ENCODE data around the gene ZDHHC17. TPM values are rescaled to one million over a fixed set of nuclear protein-coding genes. Genes with fewer than 3 reads are reported as not detected.

Gene ZDHHC17
- total RNA-seq, 1 donor from 2014 or later = 51.5 TPM

GRCh38 chr12:76820888-76821482 lies 57.1 kb downstream of the ZDHHC17 start:
- DNase-seq (ENCODE audit: low spot score) = no peak

- no peak for DNase-seq (ENCODE audit: low spot score)
Observed at GRCh38 chr12:76830436-76830835, 66.5 kb downstream of the ZDHHC17 start.

- no peak for DNase-seq (ENCODE audit: low spot score)
Observed at GRCh38 chr12:76836633-76837032, 72.7 kb downstream of the ZDHHC17 start.

- no peak for DNase-seq (ENCODE audit: low spot score)
Observed at GRCh38 chr12:76847260-76847659, 83.3 kb downstream of the ZDHHC17 start.

- DNase-seq (ENCODE audit: low spot score) = no peak
Observed at GRCh38 chr12:76848132-76848531, 84.2 kb downstream of the ZDHHC17 start.

GRCh38 chr12:76852106-76852505 lies 88.2 kb downstream of the ZDHHC17 start:
- DNase-seq (ENCODE audit: low spot score) = no peak

- no peak for DNase-seq (ENCODE audit: low spot score)
Observed at GRCh38 chr12:76855271-76855670, 91.4 kb downstream of the ZDHHC17 start.

GRCh38 chr12:76856018-76856644 lies 92.2 kb downstream of the ZDHHC17 start:
- DNase-seq (ENCODE audit: low spot score) = no peak

- DNase-seq (ENCODE audit: low spot score) = no peak
Observed at GRCh38 chr12:76859611-76860010, 95.7 kb downstream of the ZDHHC17 start.

GRCh38 chr12:76860256-76860655 lies 96.3 kb downstream of the ZDHHC17 start:
- no peak for DNase-seq (ENCODE audit: low spot score)

GRCh38 chr12:76863005-76863670 lies 99.2 kb downstream of the ZDHHC17 start:
- no peak for DNase-seq (ENCODE audit: low spot score)

GRCh38 chr12:76863837-76864236 lies 99.9 kb downstream of the ZDHHC17 start:
- no peak for DNase-seq (ENCODE audit: low spot score)

- DNase-seq (ENCODE audit: low spot score) = no peak
Observed at GRCh38 chr12:76864791-76865400, 101.0 kb downstream of the ZDHHC17 start.

- no peak for DNase-seq (ENCODE audit: low spot score)
Observed at GRCh38 chr12:76866151-76866567, 102.2 kb downstream of the ZDHHC17 start.

- DNase-seq (ENCODE audit: low spot score) = no peak
Observed at GRCh38 chr12:76866726-76867125, 102.8 kb downstream of the ZDHHC17 start.

GRCh38 chr12:76871082-76871481 lies 107.2 kb downstream of the ZDHHC17 start:
- DNase-seq (ENCODE audit: low spot score) = no peak

- DNase-seq (ENCODE audit: low spot score) = no peak
Observed at GRCh38 chr12:76871742-76872141, 107.8 kb downstream of the ZDHHC17 start.

- no peak for DNase-seq (ENCODE audit: low spot score)
Observed at GRCh38 chr12:76872415-76872814, 108.5 kb downstream of the ZDHHC17 start.

GRCh38 chr12:76874027-76874426 lies 110.1 kb downstream of the ZDHHC17 start:
- DNase-seq (ENCODE audit: low spot score) = no peak

GRCh38 chr12:76874491-76875190 lies 110.7 kb downstream of the ZDHHC17 start:
- no peak for DNase-seq (ENCODE audit: low spot score)

GRCh38 chr12:76876696-76877229 lies 112.8 kb downstream of the ZDHHC17 start:
- DNase-seq (ENCODE audit: low spot score) = no peak
